CD4-positive, alpha-beta T cell treated with Interleukin-2 at 100 ng/mL for 4 hours (primary cell): Measurements from ENCODE around the gene B4GALT4.

Source experiments
- DNase-seq: peaks from one replicate; pipeline ENCODE4 v3.0.0-alpha.2; 2020; ENCODE audit warnings: low spot score

Gene B4GALT4

GRCh38 chr3:119237299-119237698 is 3.4 kb downstream of the B4GALT4 start:
- no peak for DNase-seq

- DNase-seq: peak; percentile 16
Measured at GRCh38 chr3:119236756-119237155, 3.9 kb downstream of the B4GALT4 start.

- no peak for DNase-seq
Measured at GRCh38 chr3:119235151-119235550, 5.5 kb downstream of the B4GALT4 start.

DNA sequence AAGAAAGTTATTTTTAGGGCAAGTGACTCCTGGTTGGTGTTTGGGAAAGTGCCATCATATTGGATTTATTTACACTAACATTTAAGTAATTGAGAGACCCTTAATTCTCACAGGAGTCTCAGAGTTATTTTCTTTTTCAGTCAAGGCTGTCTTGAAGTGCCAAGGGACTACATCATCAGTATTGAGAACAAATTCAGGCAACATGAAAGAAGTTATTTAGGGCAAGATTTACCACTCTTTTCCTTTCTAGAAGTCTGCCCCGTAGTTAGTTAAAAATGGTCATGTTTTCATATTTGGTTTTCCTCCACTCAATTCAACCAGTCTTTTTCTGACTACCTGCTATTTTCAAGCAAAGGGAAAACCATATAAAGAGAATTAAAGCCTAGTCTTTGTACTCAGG is 6.1 kb downstream of the B4GALT4 start:
- DNase-seq: no peak

- DNase-seq: no peak
Measured at GRCh38 chr3:119230745-119231144, 9.9 kb downstream of the B4GALT4 start.

- DNase-seq: no peak
Measured at GRCh38 chr3:119230071-119230470, 10.6 kb downstream of the B4GALT4 start.

GRCh38 chr3:119229190-119229589 is 11.5 kb downstream of the B4GALT4 start:
- DNase-seq: no peak

DNA sequence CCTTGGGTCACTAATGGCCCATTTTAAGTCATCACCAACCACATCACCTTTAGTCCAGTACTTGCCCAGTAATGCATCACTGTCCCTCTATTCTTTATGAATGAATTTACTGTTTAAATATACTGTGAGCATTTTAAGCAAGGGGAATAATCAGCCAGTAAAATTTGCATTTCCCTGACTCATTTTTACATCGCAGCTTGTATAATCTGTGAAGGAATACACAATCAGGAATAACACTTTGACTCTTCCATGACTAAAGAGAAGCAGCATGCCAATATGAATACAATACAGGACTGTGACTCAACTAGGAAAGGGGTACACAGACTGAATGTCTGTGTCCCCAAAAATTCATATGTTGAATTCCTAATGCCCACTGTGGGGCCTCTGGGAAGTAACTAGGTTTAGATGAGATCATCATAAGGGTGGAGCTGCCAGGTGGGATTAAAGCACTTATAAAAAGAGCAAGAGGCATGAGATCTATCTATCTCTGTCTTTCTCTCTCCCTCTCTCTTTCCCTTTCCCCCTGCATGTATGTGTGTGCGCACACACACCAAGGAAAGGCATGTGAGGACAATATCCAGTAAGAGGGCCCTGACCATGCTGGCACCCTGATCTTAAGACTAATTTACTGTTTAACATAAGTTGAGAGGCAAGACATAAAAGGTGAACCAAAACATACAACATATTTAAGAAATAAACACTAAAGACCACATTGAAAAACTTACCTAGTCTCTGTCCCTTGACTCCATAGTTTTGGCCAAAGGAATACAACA is 12.1 kb downstream of the B4GALT4 start:
- DNase-seq: no peak

DNA sequence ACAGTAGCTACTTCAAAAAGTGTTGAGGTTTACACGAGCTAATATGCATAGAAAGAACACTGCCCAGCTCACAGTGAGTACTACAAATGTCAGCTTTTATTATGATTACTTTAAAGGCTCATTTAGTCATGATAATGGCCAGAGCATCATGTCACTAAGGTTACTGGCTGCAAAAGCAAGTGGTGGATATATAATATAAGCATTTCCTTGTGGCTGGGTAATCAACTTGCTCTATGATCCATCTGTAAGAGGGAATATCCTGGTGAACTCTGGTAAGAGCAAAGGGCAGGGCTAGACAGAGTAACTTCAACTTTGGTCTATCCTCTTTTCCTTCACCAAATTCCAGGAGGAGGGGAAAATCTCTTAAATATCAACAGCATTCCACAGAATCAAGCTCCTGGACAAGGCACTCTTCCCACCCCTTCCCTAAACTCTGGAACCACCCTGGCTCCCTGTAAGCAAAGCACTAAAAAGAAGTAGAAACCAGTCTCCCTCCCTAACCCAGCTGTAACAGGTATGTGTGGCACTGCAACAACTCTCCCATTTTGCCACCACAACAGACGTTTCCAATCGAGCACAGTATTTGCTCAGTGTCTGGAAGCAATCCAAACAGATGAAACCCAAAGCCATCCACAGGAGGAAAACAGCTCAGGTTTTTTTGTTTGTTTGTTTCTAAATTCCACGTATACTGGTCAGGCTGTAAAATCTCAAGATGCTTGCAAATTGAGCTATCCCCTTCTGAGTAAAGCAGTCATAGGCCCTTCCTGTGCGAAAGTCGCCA is 13.4 kb downstream of the B4GALT4 start:
- DNase-seq: no peak

- DNase-seq: no peak
Measured at GRCh38 chr3:119225121-119225520, 15.6 kb downstream of the B4GALT4 start.

DNA sequence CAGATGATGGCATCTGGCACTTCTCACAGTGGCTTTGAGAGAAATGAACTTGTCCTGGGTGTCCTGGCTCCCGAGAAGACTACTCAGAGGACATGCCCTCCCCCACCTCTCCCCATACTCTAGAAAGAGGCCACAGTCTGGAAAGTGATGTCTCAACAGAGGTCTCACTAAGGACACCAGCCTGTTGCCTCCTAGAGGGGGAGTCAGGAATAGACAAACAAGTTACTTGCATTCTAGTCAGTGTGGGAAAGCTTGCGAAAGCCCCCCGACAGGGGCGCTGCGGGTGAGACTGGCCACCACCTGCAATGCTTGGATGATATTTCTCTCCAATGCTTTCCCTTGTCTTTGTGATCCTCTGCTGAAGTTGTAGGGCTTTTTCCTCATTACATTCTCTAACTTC is 17.2 kb downstream of the B4GALT4 start:
- DNase-seq: no peak

DNA sequence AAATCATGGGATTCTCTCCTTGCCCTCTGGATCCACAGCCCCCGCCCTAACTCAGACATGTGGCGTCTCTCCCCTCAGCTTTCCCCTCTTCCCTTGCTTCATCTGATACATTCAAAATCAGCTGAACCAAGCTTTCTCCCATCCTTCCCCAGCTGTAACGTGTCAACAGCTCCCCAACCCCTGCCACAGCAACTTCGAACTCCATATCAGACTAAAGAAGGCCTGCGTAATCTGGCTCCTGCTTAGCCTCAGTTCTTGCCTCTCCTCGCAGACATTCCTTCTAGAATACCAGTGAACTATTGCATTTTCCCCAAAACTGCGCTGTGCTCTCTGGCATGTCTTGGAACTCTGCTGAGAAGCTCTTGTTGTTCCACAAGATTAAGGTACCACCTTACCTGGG is 18.3 kb downstream of the B4GALT4 start:
- DNase-seq: no peak

DNA sequence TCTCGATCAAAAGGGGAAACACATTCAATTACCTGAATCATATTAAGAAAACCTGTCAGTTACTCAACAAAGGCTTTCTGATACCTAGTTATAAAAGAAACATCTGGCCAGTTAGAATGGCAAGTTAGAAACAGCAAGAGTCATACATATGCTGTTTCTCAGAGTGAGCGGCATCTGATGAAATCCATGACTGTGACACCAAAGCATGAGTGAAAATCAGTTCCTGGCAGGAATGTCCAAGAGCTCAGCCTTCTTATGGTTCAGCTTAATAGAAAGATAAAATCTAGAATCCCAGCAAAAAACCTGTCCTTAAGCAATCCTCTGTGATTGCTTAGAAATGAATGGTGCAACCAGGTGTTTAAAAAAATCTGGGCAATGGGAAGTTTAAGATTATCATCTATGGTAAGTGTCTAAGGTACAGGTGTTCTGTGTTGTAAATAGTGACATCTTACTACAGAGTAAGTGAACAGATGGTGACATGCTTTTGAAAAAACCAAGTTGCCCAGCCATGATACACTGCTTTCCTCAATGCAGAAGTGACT is 18.8 kb downstream of the B4GALT4 start:
- DNase-seq: no peak

- DNase-seq: no peak
Measured at GRCh38 chr3:119220970-119221667, 19.6 kb downstream of the B4GALT4 start.

- DNase-seq: no peak
Measured at GRCh38 chr3:119220198-119220597, 20.5 kb downstream of the B4GALT4 start.

GRCh38 chr3:119219069-119219468 is 21.6 kb downstream of the B4GALT4 start:
- peak; percentile 51 for DNase-seq

- DNase-seq: no peak
Measured at GRCh38 chr3:119211803-119212202, 28.9 kb downstream of the B4GALT4 start.

DNA sequence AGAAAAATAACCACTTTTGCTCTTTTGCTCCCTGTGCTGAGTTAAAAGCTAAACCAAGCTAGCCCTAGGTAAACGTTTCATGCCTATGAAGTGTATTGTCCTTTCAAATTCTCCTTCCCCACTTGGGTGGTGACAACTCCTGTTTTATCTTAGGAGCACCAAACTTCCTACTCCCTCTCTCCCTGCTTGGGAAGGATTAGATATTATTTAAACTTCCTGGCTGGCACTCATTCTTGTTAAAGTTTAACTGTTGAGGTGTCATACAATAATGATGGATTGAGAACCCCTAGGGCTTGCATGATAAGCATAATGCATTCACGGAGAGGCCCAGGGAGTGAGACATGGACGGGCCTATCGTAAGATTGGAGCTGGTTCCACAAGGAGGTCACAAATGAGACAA is 29.5 kb downstream of the B4GALT4 start:
- no peak for DNase-seq

DNA sequence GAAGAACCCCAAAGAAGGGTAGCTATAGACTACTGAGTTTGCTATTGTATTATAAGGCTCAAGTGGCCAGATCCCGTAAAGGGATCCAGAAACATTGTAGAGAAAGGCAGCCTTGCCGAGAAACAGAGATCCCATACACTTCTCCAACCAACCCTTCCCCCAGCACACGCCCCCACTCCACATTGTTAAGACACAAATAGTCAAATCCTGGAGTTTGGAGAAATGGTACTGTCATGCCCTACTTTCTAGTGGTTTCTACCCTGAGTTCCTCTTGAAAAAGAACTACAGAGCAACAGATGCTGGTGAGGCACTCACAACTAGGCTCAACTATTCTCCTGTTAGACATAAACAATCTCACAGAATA is 33.2 kb downstream of the B4GALT4 start:
- DNase-seq: no peak

- no peak for DNase-seq
Measured at GRCh38 chr3:119206611-119207511, 33.8 kb downstream of the B4GALT4 start.

DNA sequence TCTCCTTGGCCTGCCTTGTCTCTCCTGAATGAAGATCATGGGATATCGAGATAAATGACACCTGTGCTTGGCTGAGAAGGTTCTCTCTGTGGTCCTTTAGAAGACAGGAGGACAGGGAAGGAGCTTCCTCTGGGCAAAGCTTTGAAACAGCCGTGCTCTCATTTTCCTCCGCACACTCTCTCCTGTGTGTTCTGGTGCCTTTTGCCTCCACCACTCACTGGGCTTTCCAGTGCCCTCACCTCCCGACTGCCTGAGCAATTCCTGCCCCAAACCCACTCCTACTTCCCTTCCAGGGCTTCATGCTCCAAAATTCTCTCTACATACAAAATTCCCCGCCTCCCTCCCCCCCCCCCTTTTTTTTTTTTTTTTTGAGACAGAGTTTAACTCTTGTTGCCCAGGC is 35.0 kb downstream of the B4GALT4 start:
- DNase-seq: no peak

DNA sequence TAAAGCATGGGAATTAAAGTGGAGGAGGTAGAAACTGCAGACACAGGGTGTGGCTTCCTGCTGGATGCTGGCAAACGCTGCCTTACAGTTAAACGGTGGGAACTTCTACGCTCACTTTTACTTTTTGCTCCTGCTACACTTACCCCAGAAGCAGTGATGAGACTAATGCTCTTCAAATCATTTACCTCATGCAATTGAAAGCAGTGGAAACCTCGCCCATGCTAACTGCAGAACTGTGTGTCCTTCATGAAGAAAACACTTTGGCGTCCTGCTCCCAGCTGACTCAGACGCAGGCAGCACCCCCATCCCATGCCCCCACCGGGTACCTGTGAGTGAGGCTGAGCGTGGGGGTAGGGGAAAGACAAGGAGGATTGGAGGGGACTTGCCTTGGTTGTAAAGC is 35.5 kb downstream of the B4GALT4 start:
- no peak for DNase-seq
